HG02610 (cell line): ENCODE data around the gene PLXNA4.
A peak's percentile ranks its signal among the peaks of the same experiment; 100 is the strongest.

Experiments
- ATAC-seq: cut with Tn5 transposase; IDR thresholded peaks from one replicate; pipeline ENCODE4 v1.9.1; 2021; ENCODE audit warnings: mild to moderate bottlenecking, moderate library complexity; ENCODE audit not compliant: unreplicated experiment

PLXNA4 gene

DNA sequence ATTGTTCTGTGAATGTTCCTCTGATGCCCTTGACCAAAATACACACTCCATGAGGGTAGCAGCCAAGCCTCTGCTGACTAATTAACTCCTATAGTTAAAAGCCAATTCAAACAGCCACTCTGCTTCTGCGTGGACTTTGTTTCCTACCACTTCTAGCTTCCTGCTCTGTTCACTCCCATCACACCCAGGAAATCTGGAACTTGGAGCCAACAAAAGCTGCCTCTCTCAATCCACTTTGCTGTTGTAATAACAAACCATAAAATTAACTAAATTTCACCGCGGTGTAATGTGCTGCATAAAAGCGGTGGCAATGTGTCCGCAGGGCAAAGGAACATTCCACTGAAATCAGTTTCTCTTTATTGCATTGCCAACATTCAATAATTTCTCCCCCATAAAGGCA lies 239.5 kb downstream of the PLXNA4 start:
- no peak for ATAC-seq

GRCh38 chr7:132333301-132333700 lies 243.0 kb downstream of the PLXNA4 start:
- no peak for ATAC-seq

DNA sequence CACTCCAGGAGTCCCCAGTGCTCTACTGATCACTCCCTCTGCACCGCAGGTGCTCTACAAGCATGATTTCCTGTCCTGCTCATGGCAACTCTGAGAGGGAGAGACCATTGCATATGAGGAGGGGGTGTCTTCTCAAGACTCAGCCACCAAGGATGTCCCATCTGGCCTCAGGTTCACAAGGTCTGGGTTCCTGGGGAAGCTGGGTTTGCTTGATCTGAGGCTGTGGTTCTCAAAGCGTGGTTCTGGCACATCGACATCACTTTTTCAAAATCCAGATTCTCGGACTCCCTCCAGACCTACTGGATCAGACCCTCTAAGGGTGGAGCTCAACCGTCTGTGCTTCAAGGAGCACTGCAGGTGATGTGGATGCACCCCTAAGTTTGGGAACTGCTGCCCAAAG lies 247.5 kb downstream of the PLXNA4 start:
- no peak for ATAC-seq

DNA sequence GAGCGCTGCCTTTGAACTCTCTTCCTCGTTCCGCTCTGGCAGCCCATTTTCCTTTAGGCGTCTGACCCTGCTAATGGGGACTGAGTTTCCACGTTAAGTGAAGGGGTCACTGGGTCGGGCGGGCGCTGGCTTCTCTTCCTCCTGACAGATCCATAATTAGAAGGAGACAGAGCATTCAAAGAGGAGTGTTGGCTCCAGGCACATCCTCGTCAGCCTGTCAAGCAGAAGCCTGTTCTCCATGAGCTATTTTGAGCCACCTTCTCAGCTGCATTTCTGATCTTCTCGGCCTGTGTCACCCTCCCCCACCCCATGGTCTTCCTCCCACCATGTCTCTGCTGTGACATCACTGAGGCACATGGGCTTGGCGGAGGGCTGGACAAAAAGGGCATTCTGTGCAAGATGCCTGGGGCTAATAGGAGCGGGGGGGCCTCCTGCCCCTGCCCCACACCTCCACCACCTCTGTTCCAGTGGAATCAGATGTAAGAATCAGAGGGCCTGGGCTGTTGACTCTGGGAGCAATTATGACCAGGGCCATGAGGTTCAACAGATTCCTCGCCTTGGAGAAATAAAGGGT lies 248.1 kb downstream of the PLXNA4 start:
- ATAC-seq = no peak

DNA sequence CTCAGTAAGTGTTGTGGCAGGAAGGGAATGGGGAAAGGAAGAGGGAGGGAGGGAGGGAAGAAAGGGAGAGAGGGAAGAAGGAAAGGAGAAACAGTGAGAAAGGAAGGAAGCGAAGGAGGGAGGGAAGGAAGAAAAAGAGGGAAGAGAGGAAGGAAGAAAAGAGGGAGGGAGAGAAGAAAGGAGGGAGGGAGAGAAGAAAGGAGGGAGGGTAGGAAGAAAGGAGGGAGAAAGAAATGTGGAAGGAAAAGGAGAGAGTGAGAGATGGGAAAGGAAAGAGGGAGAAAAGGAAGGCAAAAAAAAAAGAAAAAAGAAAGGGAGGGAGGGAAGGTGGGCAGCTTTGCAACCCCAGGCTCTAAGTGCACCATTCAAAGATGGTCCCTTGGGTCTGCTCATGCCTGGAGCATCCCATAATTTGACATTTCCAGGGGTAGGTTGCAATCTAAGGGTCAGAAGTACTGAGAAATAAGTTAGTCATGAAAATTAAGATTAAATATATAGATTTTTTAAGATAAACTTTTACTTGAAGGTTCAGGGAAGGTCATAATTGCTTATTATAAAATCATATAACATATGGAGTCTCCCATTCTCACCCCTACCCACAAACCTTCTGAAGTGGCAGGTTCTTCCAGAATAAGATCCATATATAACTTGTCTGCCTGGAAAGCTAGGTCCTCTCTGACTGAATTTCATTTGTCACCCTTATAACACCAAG lies 249.2 kb downstream of the PLXNA4 start:
- no peak for ATAC-seq

DNA sequence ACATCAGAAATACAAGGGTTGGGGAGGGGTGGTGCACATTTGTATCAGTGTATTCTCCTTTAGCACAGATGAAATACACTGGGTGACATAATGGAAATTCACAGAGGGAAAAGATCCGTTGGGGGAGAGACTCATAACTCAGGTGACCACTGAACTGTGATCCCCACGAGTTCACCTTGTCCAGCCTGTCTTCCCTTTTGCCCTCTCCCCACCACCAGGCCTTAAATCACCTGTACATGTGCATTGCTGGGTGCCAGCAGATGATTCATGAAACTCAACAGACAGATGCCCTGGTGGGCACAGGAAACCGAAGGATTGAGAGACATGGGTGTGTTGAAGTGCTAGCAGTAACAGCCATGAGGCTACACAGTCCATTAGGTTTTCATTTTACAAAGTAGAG lies 253.3 kb downstream of the PLXNA4 start:
- ATAC-seq = no peak

GRCh38 chr7:132321387-132321786 lies 254.9 kb downstream of the PLXNA4 start:
- ATAC-seq = no peak

DNA sequence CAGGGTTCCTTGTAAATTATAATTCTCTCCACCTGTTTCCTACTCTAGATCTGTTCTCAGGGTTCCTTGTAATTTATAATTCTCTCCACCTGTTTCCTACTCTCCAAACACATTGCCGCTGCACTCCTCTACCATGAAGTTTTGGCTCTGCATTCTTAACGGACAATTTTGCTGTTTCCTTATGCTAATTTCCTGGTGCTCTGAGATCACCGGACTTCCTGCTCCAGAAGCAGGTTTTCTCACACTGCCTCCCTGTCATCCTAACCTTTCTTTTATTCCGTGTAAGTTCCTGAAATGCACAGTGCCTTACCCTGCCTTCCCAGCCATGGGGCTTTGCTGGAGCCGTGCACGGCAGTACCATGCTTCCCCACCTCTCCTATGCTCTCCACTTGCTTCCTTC lies 256.8 kb downstream of the PLXNA4 start:
- no peak for ATAC-seq

- peak; percentile 87 for ATAC-seq
Measured at GRCh38 chr7:132318352-132319318, 257.6 kb downstream of the PLXNA4 start.

- ATAC-seq = no peak
Measured at GRCh38 chr7:132317701-132318351, 258.4 kb downstream of the PLXNA4 start.

- ATAC-seq = no peak
Measured at GRCh38 chr7:132312531-132313055, 263.7 kb downstream of the PLXNA4 start.

DNA sequence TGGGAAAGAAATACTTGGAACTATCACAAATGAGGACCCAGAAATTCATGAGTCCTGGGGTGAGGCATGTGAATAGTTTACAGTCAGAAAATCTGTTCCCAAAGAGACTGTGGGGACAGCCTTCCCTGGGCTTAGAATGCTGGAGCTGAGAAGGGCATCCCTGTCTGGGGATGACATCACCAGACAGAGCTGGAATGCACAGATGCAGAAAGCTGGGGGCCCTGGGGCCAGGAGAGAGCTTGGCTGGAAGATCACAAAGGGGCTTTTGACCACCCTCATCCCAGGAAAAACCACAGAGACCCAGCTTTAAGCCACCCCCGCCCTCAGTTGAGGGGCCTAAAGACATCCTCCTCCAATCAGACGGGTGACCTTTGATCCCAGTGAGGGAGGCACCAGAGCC lies 264.5 kb downstream of the PLXNA4 start:
- no peak for ATAC-seq

- ATAC-seq = no peak
Measured at GRCh38 chr7:132309102-132309805, 267.0 kb downstream of the PLXNA4 start.

DNA sequence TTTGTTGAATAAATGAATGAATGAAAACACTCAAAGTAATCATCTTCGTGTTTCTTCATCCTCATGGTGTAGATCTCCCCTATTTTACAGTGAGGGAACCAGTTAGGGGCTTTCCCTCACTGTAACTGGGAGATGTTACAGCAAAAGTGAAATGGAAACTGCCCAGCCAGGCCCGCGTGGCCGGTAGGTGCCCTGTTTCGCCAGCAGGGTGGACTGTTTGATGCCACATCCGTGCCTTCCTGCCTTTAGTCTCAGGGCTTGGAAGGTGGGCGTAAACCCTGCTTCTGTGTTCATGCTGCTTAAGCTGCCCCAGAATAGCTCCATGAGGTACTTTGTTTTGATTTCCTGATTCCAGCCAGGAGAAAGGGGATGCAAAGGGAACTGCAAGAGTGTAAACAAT lies 268.8 kb downstream of the PLXNA4 start:
- ATAC-seq = no peak

- ATAC-seq = no peak
Measured at GRCh38 chr7:132300599-132301277, 275.5 kb downstream of the PLXNA4 start.

GRCh38 chr7:132298790-132299189 lies 277.5 kb downstream of the PLXNA4 start:
- ATAC-seq = no peak

GRCh38 chr7:132296820-132297219 lies 279.4 kb downstream of the PLXNA4 start:
- no peak for ATAC-seq

DNA sequence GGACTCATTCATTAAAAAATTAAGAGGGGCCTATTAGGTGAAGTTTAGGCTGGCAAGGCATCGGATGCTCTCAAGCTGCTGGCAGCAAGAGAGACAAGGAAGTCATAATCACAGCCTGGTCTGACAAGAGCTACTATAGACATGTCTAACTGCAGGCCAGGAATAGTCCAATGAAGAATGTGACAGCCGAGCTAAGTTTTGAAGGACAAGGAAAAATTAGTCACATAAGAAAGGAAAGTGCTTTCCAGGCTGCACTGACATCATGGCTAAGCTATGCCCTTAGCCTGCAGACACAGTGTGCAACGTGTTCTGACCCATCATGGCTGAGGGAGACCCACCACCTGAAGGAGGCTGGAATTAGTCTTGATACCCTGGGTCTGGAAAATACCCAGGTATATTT lies 281.1 kb downstream of the PLXNA4 start:
- no peak for ATAC-seq

DNA sequence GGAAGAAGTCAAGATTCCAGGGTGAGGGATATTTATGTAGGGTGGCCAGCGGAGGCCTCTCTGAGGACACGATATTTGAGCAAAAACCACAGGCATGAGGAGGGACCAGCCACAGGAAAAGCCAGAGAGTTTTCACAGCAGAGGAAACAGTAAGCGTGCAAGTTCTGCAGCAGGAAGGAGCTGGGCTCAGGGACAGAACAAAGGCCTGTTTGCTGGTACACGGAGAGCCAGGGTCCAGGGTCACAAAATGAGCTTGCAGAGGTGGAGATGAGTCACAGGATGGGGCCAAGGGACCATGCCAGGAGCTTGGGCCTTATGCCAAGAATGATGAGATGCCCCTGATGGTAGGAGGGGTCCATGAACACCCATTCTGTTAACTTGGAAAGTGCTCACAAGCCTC lies 283.5 kb downstream of the PLXNA4 start:
- ATAC-seq = no peak

GRCh38 chr7:132291481-132291880 lies 284.8 kb downstream of the PLXNA4 start:
- no peak for ATAC-seq
